Ecto neural progenitor cell (in vitro differentiated cells): ENCODE measurements around the gene ANKRD29.
A peak's percentile ranks its signal among the peaks of the same experiment; 100 is the strongest.

Experiments
- DNase-seq: peaks from one replicate; pipeline ENCODE4 v3.0.0-alpha.2; 2018; ENCODE audit warnings: low spot score

The ANKRD29 gene, protein sequence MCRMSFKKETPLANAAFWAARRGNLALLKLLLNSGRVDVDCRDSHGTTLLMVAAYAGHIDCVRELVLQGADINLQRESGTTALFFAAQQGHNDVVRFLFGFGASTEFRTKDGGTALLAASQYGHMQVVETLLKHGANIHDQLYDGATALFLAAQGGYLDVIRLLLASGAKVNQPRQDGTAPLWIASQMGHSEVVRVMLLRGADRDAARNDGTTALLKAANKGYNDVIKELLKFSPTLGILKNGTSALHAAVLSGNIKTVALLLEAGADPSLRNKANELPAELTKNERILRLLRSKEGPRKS

DNA sequence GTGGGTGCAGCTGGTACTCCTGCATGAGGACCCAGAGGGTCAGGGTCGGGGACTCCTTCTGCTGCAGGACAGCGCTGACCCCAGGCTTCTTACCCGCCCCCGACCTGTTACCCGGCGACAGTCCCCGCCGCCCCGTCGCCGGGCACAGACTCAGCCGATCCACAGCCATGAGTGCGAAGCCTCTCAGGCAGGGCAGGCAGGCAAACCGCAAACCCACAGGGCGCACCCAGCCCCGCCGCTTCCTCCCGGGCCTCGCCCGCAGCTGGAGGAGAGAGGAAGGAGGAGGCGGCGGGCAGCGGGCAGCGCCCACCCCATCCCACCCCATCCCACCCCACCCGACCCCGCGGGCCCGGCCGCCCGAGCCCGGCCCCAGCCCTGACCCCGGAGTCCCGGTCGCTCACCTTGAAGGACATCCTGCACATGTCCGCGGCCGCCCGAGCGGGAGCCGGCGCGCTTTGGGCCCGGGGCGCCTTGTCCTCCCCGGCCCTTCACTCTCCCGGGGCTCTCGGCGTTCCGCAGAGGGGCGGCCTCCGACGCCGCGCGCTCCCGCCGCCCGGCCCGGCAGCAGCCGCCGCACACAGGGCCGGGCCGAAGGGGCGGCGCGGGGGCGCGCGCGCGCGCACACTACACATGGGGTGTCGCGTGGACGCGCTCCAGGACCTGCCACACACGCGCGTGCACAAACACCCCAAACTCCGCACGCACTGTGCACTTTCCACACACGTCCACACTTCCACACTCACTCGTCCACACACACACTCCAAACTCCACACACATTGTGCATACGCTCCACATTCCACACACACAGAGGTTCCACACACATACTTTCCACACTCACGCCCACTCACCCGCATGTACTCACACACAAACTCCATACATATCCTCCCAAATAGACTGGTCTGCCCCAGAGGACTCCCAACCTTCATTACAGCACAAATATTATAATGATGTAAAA, at the start of gene ANKRD29:
TSS of gene ANKRD29 (minus strand) at position 603 of the 955 bp plus-strand sequence. CDS start at position 422, 181 bp downstream.
- peak; percentile 70 for DNase-seq

- DNase-seq: no peak
Measured at GRCh38 chr18:23712445-23712844, 49.7 kb upstream of the ANKRD29 start.

- DNase-seq: no peak
Measured at GRCh38 chr18:23711426-23711825, 48.7 kb upstream of the ANKRD29 start.

DNA sequence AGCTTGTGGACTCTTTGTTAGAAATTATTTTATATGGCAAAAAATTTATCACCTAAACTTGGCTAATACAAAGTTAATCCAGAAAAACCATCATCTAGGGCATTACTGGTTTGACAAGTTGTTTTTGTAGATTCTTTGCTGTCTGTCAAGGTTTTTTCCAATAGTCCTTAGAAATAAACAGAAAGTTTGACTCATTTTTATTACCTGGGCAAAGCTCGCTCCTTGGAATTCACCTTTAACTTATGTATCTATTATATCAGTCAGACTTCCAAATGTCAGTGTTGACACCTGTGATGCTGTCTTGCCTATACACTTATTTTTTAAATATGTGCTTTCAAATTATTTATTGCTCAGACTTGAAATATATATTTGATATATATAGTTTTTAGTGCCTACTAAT, 48.2 kb upstream of the ANKRD29 start:
- no peak for DNase-seq

GRCh38 chr18:23710068-23710527, 47.4 kb upstream of the ANKRD29 start:
- DNase-seq: no peak

DNA sequence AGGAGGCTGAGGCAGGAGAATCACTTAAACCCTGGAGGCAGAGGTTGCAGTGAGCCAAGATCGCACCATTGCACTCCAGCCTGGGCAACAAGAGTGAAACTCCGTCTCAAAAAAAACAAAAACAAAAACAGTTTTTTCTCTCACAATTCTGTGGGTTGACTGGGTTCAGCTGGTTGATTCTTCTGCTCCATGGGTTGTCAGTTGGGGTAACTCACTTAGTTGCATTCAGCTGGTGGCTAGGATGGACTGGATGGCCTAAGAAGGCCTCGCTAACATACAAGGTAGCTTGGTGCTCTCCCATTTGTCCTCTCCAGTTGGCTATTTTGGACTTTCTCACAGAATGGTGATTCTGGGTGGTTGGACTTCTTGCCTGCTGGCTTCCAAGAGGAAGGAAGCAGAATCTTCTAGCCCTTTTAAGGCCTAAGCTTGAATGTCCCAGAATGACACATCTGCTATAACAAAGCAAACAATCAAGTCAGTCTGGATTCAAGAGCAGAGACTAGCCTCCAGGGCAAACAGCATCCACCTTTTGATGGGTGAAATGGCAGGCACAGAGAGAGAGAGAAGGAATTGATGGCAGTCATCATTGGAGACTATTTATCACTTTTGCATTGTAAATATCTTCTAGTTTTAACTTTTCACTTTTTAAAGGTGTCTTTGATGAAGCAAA, 44.4 kb upstream of the ANKRD29 start:
- DNase-seq: no peak

DNA sequence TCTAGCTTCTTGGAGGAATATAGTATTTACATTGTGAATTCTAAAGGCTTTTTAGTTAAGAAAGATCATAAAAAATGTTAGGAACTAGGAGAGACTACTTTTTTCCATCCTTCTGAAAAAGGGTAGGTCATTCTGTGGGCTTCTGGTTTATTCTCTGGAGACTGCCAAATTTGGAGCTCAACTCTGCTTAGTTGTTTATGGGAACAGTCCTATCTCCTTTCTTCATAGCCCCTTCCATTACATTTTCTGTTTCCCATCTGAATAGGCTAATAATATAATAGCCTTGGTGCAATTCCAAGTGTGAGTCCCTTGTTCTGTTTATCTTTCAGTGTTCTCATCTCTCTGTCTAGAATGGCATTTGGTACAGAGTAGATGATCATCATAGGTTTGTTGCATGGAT, 42.1 kb upstream of the ANKRD29 start:
- no peak for DNase-seq

GRCh38 chr18:23703987-23704384, 41.3 kb upstream of the ANKRD29 start:
- DNase-seq: no peak

DNA sequence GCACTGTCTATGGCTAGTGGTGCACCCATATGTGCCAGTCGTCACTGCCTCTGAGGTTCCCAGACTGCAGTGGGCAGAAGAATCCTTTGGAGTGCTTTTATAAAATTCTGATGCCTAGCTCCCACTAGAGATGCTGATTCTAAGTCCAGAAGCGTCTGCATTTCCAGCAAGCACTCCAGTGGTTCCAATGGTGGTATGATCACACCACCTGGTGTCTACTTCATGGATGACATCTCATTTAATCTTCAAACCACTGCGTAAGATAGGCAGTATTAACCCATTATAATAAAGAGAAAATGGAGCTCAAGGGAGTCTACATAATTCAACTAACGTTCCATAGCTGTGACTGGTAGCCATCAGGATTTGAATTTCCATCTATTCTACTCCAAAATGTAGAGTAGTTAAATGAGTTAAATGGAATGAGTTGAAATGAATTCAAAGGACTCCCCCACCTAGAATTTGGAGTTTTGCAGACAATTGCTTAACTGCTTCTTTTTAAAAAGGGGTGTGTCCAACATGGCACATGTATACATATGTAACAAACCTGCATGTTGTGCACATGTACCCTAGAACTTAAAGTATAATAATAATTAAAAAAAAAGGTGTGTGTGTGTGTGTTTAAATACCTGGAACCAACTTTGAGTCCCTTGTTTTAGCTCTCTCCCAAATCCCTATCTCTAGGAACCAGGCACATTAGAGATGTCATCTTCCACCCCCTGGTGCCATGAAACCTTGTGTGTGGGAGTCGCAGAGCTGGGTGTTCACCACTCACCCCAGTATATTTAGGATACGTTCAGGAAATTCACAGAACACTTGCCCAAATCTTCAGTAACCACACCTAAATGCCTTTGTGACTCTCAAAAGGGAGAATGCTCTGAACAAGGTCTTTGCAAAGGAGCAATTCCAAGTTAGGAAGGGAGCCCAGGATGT, 40.6 kb upstream of the ANKRD29 start:
- no peak for DNase-seq

DNA sequence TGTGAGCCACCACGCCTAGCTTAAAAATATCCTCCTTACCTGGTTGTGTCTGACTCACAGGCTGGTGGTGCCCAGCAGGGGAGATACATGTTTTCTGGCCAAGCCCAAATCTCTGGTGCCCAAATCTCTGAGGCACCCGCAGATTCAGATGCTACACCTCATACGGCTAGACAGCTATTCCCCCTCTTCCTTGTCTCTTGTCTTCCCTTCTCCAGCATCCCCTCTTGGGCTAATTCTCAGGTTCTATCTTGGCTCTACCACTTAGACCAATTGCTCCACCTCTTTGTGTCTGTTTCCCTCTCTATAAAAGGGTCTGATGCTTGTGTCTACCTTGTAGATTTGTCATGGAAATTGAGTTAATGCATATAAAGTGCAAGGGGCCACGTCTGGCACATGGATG, 39.9 kb upstream of the ANKRD29 start:
- DNase-seq: no peak

DNA sequence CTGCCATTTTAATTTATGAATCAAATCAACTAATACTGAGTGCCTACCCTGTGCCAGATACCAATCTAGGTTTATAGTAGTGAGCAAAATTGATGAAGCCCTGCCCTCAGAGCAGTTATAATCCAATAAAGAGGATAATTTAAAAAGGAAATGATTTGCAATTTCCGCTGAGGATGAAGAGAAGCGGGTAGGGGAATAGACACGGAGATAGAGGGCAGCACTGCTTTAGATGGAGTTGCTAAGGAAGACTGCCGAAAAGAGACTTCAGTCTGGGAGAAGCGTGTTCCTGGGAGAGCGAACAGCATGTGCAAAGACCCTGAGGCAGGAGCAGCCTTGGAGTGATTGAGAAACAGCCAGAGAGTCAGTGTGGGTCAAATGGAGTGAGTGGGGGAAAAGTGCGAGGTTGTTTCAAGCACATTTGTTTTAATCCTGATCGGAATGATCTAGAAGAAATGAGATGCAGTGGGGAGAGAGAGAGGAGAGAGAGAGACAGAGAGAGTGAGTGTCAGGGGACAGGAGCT, 38.9 kb upstream of the ANKRD29 start:
- DNase-seq: no peak

DNA sequence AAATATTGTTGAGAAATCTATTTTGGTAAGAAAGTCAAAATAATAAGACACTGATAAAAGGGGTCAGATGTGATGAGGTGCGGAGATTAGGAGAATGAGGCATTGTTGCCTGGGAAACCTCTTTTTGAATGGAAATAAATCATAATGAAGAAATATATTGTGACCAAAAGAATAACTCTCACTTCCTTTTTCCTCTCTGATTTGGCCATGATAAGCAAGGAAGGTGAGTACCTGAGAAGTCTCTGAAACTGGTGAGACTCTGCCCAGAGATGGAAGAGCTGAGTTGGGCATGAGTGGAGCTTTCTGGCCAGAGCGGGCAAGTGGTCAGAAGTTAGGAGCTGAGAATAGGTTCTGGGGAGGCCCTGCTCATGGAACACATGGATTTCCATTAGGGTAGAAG, 38.3 kb upstream of the ANKRD29 start:
- no peak for DNase-seq

- no peak for DNase-seq
Measured at GRCh38 chr18:23694637-23695430, 32.1 kb upstream of the ANKRD29 start.

DNA sequence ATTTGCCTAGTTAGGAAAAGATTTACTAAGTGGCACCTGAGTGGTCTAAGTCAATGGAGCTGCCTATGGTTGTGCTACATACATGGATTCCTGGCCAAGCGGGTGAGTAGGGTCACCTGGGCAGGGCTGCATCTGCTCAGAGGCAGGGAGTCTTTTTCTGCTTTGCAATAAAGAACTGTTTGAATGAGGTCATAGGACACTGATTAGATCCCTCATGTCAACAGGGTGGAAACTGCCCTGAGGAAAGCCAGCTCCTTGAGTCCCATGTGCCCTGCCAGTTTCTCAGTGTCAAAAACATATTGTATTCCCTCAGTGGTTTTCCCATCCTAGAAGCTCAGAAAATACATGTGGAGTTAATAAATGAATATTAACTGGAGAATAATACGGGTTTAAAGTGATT, 31.1 kb upstream of the ANKRD29 start:
- no peak for DNase-seq

DNA sequence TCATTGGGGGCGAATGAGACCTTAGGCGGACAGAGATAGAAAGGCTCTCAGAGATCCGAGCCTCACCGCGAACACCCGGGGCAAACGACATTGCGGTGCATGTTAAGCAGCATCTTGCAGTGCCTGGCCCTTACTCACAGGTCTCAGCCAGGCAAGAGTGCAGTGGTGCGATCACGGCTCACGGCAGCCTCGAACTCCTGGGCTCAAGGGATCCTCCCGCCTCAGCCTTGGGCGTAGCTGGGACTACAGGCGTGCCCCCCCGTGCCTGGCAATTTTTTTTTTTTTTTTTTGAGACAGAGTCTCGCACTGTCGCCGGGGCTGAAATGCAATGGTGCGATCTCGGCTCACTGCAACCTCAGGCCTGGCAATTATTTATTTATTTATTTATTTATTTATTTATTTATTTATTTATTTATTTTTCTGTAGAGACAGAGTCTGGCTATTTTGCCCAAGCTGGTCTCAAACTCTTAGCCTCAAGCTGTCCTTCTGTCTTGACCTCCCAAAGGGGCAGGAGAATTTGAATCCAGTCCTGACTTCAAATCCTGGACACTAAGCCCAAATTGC, 27.9 kb upstream of the ANKRD29 start:
- DNase-seq: peak; percentile 47

- DNase-seq: peak; percentile 74
Measured at GRCh38 chr18:23689616-23690504, 27.1 kb upstream of the ANKRD29 start.

GRCh38 chr18:23689031-23689615, 26.4 kb upstream of the ANKRD29 start, which contains the start of gene LAMA3:
TSS of gene LAMA3 (plus strand) at chr18:23689453. CDS start at chr18:23689684, 231 bp downstream.
- peak; percentile 45 for DNase-seq

- DNase-seq: no peak
Measured at GRCh38 chr18:23688528-23688927, 25.8 kb upstream of the ANKRD29 start.
